ENCODE results near the gene ARAP2. TPM values are rescaled to one million over a fixed set of nuclear protein-coding genes. Genes with fewer than 3 reads are reported as not detected.

The ARAP2 gene
- total RNA-seq, 2 experiments from 2014 or later: 6.9 to 8.6 TPM

GRCh38 chr4:36197501-36197900 lies 46.8 kb downstream of the ARAP2 start:
- H3K9me3 ChIP-seq (ENCODE audit: low read length): no peaks in the 10 kb centered on the region
- no peak for TF ChIP-seq EZH2phosphoT487 (IDR thresholded peaks at IDR 0.05; ENCODE audit: borderline replicate concordance, low read depth, low read length)
- no peak for TF ChIP-seq CTCF (conservative IDR thresholded peaks at IDR 0.05; ENCODE audit: low read length)
- no peak overlapping the region for H3K4me2 ChIP-seq (ENCODE audit: low read length)
- H3K36me3 ChIP-seq (ENCODE audit: insufficient read depth, low read length): no peaks in the 10 kb centered on the region
- H3K27ac ChIP-seq (ENCODE audit: low read depth, low read length, poor library complexity, severe bottlenecking): no peak overlapping the region
- H3K79me2 ChIP-seq (ENCODE audit: insufficient read depth, low read depth, low read length): no peaks in the 10 kb centered on the region
- DNase-seq (ENCODE audit: low spot score): no peak
- CTCF ChIA-PET (ENCODE audit: unreplicated experiment): interaction anchor here (0.6 kb wide), 1 partner anchor 216 kb away, joined by 3 read pairs; no protein-coding TSS in a partner anchor
- intact Hi-C loops (cut with micrococcal nuclease; ENCODE audit: unreplicated experiment): no loop called here
- H3K9me2 ChIP-seq (ENCODE audit: insufficient read depth, low read length): no peaks in the 10 kb centered on the region
- no peaks in the 10 kb centered on the region for H3K4me1 ChIP-seq (ENCODE audit: insufficient read depth, low read length, poor library complexity, severe bottlenecking)
- no peaks in the 10 kb centered on the region for H4K20me1 ChIP-seq (ENCODE audit: insufficient read depth, low read length)
- no peak overlapping the region for H3K4me3 ChIP-seq (ENCODE audit: low read depth, low read length, poor library complexity, severe bottlenecking)
- no TSS peak for BruUV-seq (replicated peaks)
- no peak overlapping the region for H2AFZ ChIP-seq (ENCODE audit: low read length)
- POLR2A ChIA-PET: no interaction called here

- intact Hi-C loops (cut with micrococcal nuclease; ENCODE audit: unreplicated experiment): no loop called here
- ChIA-PET CTCF (ENCODE audit: unreplicated experiment) (no interaction called here), POLR2A (interaction anchor here (0.6 kb wide), 2 partner anchors 20 to 206 kb away, joined by 3 read pairs; no protein-coding TSS in a partner anchor)
- Histone ChIP-seq H2AFZ (ENCODE audit: low read length) (no peak overlapping the region), H3K9me3 (ENCODE audit: low read length) (no peaks in the 10 kb centered on the region), H3K9me2 (ENCODE audit: insufficient read depth, low read length) (no peaks in the 10 kb centered on the region), H3K4me3 (ENCODE audit: low read depth, low read length, poor library complexity, severe bottlenecking) (no peak overlapping the region), H3K79me2 (ENCODE audit: insufficient read depth, low read depth, low read length) (no peaks in the 10 kb centered on the region), H3K4me2 (ENCODE audit: low read length) (no peak overlapping the region), H4K20me1 (ENCODE audit: insufficient read depth, low read length) (no peaks in the 10 kb centered on the region), H3K27ac (ENCODE audit: low read depth, low read length, poor library complexity, severe bottlenecking) (no peak overlapping the region), H3K36me3 (ENCODE audit: insufficient read depth, low read length) (no peaks in the 10 kb centered on the region), H3K4me1 (ENCODE audit: insufficient read depth, low read length, poor library complexity, severe bottlenecking) (no peaks in the 10 kb centered on the region)
- DNase-seq (ENCODE audit: low spot score): no peak
- BruUV-seq (replicated peaks): no TSS peak
- TF ChIP-seq CTCF (conservative IDR thresholded peaks at IDR 0.05; ENCODE audit: low read length): no peak
Measured at GRCh38 chr4:36196145-36196913, 48.0 kb downstream of the ARAP2 start.

GRCh38 chr4:36192922-36193321 lies 51.4 kb downstream of the ARAP2 start:
- no peak overlapping the region for H3K4me3 ChIP-seq (ENCODE audit: low read depth, low read length, poor library complexity, severe bottlenecking)
- H2AFZ ChIP-seq (ENCODE audit: low read length): no peak overlapping the region
- no peaks in the 10 kb centered on the region for H3K36me3 ChIP-seq (ENCODE audit: insufficient read depth, low read length)
- TF ChIP-seq EZH2phosphoT487 (IDR thresholded peaks at IDR 0.05; ENCODE audit: borderline replicate concordance, low read depth, low read length): no peak
- no peak for TF ChIP-seq CTCF (conservative IDR thresholded peaks at IDR 0.05; ENCODE audit: low read length)
- H4K20me1 ChIP-seq (ENCODE audit: insufficient read depth, low read length): no peaks in the 10 kb centered on the region
- H3K9me3 ChIP-seq (ENCODE audit: low read length): no peaks in the 10 kb centered on the region
- H3K27ac ChIP-seq (ENCODE audit: low read depth, low read length, poor library complexity, severe bottlenecking): no peak overlapping the region
- CTCF ChIA-PET (ENCODE audit: unreplicated experiment): no interaction called here
- intact Hi-C loops (cut with micrococcal nuclease; ENCODE audit: unreplicated experiment): no loop called here
- no peak for DNase-seq (ENCODE audit: low spot score)
- H3K4me1 ChIP-seq (ENCODE audit: insufficient read depth, low read length, poor library complexity, severe bottlenecking): peaks cover 7% of the 10 kb centered on the region
- no peak overlapping the region for H3K4me2 ChIP-seq (ENCODE audit: low read length)
- POLR2A ChIA-PET: interaction anchor here (0.6 to 1.4 kb wide), 3 partner anchors 44 to 150 kb away, joined by 3 to 6 read pairs (median 4); partner anchors contain the start of gene ARAP2
- no TSS peak for BruUV-seq (replicated peaks)
- H3K79me2 ChIP-seq (ENCODE audit: insufficient read depth, low read depth, low read length): no peaks in the 10 kb centered on the region
- no peaks in the 10 kb centered on the region for H3K9me2 ChIP-seq (ENCODE audit: insufficient read depth, low read length)
